GM19455 (cell line): ENCODE measurements around the gene CMTR1.
"Not testable (repeated sequence)": the region's sequence is repeated elsewhere in the genome, so short reads cannot be mapped to it uniquely, and the experiment has no call there.

Experiments used
- ATAC-seq: cut with Tn5 transposase; IDR thresholded peaks from one replicate; pipeline ENCODE4 v1.9.1; 2021; ENCODE audit not compliant: unreplicated experiment

Gene CMTR1

GRCh38 chr6:37491171-37491829 lies 58.3 kb downstream of the CMTR1 start:
- no peak for ATAC-seq

- ATAC-seq: no peak
Measured at GRCh38 chr6:37491830-37492208, 58.8 kb downstream of the CMTR1 start.

- no peak for ATAC-seq
Measured at GRCh38 chr6:37492236-37492972, 59.4 kb downstream of the CMTR1 start.

GRCh38 chr6:37492991-37493660 lies 60.1 kb downstream of the CMTR1 start:
- no peak for ATAC-seq

GRCh38 chr6:37493661-37493995 lies 60.6 kb downstream of the CMTR1 start:
- no peak for ATAC-seq

- ATAC-seq: no peak
Measured at GRCh38 chr6:37495244-37495934, 62.4 kb downstream of the CMTR1 start.

- ATAC-seq: no peak
Measured at GRCh38 chr6:37496951-37497885, 64.2 kb downstream of the CMTR1 start.

- ATAC-seq: peak; percentile 89
Measured at GRCh38 chr6:37499433-37500293, 66.6 kb downstream of the CMTR1 start, which contains the start of gene CCDC167. Gene CCDC167, minus strand, starts transcription at chr6:37499893. Its CDS starts 30 bp downstream, at chr6:37499863.

GRCh38 chr6:37500294-37500608 lies 67.2 kb downstream of the CMTR1 start:
- no peak for ATAC-seq

- not testable (repeated sequence) for ATAC-seq
Measured at GRCh38 chr6:37500904-37501303, 67.9 kb downstream of the CMTR1 start.

- ATAC-seq: no peak
Measured at GRCh38 chr6:37501632-37502491, 68.8 kb downstream of the CMTR1 start.

GRCh38 chr6:37502703-37503291 lies 69.8 kb downstream of the CMTR1 start:
- ATAC-seq: no peak

- ATAC-seq: no peak
Measured at GRCh38 chr6:37503309-37503965, 70.4 kb downstream of the CMTR1 start.

GRCh38 chr6:37504024-37504423 lies 71.0 kb downstream of the CMTR1 start:
- ATAC-seq: no peak

GRCh38 chr6:37506479-37506878 lies 73.5 kb downstream of the CMTR1 start:
- no peak for ATAC-seq

GRCh38 chr6:37507077-37507476 lies 74.1 kb downstream of the CMTR1 start:
- ATAC-seq: no peak

- no peak for ATAC-seq
Measured at GRCh38 chr6:37507690-37508421, 74.8 kb downstream of the CMTR1 start.
